IPS DF 4.7 (cell line): ENCODE measurements around the gene MED12L.

Source experiments
- DNase-seq: peaks from one replicate; pipeline ENCODE4 v3.0.0-alpha.2; 2013; ENCODE audit warnings: low spot score; ENCODE audit errors: extremely low read depth

The MED12L gene

GRCh38 chr3:151407928-151408327 is 322.5 kb downstream of the MED12L start:
- DNase-seq: no peak

DNA sequence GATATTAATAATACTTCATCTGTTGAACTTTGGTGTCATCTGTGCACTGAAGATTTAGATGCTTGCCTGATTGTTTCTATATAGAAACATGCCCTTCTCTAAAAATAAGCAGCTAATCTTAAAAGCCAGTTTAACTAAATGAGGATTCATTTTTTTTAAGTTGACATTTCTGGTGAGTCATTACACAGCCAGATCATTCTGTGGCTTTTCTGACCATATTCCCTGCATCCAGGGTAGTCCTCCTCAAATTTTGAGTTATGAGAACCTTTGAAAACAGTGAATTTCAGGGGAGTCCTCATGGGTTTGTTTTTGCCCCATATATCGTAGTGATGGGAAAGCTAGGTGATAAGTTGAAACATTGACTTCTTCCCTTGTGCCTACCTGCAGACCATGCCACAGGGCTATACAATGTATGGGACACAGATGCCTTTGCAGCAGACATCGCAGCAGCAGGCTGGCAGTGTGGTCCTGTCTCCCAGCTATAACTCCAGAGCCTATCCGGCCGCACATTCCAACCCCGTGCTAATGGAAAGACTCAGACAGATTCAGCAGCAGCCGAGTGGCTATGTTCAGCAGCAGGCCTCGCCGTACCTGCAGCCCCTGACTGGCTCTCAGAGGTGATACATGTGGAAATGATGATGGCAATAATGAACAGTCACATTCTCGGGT is 325.6 kb downstream of the MED12L start:
- no peak for DNase-seq

- DNase-seq: no peak
Observed at GRCh38 chr3:151412989-151413388, 327.5 kb downstream of the MED12L start.

- DNase-seq: no peak
Observed at GRCh38 chr3:151415289-151415688, 329.8 kb downstream of the MED12L start.

DNA sequence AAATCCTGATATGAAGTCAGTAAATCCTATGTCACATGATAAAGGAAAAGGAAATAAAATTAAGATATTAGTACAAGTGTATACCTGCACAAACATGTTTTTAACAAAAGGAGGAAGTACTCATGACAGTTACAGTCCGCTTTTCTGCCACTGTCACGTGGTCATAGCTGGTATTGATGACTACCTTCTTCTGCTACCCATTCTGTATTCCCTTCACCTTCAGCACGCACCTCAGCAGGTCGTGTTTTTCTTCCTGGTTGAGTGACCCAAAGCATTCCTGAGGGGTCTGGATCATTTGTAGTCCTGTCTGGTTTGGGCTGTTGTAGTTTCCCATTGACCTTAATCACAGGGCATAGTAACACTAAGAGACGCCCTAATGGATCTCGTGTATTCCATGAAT is 334.3 kb downstream of the MED12L start:
- DNase-seq: no peak

DNA sequence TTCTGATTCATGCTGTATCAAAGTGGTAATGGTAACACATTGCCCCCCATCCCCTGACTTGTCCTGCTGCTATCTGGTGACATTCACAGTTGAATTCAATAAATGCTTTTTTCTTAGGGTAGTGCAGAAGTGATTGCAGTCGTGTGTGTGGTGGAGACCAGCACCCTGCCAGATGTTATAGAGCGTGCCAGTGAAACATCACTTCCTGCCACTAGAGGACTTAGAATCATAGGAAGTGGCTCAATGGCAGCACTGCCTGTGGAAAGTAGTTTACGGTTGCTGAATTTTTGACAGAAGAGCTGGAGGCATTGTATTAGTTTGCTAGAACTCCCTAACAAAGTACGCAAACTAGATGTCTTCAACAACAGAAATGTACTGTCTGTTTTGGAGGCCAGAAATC is 336.5 kb downstream of the MED12L start:
- DNase-seq: no peak

DNA sequence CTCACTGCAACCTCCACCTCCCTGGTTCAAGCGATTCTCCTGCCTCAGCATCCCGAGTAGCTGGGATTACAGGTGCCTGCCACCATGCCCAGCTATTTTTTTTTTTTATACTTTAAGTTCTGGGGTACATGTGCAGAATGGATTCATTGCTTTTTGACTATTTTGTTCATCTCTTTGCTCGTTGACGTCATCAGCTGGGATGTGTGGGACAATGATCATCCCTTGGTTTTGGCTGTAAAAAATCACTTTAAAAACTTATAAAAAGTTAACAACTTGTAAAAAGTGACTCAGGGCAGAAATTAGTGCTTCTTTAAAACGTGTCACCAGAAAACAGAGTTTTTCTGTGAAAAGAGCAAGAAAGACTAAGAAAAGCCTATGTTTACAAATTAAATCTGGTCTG is 337.6 kb downstream of the MED12L start:
- DNase-seq: no peak

DNA sequence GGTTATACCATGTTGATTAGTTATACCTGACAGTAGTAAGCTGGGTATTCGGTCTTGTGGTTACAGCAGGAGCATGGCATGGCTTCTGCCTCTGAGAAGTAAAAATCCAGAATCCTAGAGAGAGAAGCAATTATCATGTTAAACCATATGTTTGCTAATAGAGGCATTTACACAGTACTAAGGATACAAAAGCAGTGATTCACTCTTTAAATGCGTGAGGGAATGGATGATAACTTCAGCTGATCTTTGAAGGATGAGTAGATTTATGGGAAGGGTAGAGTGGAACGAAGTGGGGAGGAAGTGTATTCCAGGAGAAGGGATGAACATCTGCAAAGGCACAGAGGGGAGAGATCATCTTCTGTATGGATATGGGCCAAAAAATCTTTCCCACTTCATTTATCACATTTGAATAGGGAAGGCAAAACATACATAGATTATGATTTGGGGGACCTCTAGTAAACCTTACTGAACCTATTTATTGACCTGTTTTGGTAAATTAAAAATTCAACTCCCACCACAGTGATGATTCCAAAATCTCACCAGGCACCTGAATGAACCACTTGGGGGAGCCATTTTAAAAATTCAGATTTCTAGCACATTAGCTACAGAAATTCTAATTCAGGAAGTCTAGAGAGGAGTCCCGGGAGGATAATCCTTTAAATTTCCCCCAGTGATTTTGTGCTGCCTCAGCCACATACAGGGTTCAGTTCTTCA is 340.3 kb downstream of the MED12L start:
- no peak for DNase-seq

DNA sequence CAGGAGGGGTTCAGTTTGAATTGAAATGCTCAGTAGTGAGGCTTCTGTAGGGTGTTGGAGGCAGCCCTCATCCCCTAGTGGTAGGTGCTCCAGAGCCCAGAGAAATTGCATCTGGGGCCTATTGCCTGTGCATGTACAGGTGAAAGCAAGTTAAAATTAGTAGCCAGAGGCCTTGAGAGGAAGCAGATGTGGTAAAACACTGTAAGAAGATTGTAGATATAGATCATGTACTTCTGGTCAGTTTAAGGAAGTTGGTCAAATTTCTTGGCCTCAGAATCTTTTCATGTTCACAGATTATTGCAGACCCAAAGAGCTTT is 340.8 kb downstream of the MED12L start:
- no peak for DNase-seq

DNA sequence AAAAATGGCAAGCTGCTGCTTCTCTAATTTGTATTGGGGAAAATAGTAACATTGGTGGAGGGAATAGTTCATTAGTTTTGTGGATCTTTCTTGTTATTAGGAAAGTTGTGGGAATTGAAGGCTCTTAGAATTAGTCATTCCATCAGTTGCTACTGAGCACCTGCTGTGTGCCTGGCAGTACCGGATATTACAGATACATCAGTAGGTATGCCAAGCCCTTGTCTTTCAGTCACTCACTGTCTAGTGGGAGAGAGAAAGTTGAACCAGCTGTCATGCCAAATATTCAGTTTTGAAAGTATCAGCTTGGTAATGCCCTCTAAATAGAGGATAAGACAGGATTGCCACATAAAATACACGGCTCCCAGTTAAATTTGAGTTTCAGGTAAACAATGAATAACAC is 342.9 kb downstream of the MED12L start:
- no peak for DNase-seq

DNA sequence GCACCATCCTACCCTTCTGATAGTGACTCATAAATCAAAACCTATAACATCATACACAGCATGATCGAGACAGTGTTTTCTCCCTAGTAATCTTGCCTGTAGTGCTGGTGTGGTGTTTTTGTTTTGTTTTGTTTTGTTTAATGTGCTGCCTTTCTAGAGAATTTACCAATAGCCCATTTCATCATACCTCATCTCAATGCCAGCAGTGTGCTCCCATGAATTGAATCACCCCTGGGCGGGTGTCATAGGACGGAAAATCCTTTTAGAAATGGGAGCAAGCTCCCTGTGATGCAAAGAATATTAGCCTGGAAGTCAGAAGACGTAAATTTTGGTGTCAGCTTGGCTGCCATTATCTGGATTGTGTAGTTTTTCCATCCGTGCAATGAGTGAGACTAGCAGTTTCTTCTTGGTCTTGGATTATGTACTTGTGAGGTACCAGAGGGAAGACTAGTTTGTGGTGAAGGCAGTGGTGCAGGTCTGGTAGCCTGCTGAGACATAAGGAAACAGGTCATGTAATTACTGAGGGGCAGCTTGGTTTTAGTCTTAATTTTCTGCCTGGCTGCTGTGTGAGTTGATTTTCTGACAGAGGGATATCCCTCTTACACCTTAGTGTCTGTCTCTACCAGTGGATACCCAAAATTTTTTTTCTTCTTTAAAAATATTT is 345.5 kb downstream of the MED12L start:
- no peak for DNase-seq

GRCh38 chr3:151431940-151432339 is 346.5 kb downstream of the MED12L start:
- DNase-seq: no peak

GRCh38 chr3:151432616-151433372 is 347.3 kb downstream of the MED12L start:
- no peak for DNase-seq

GRCh38 chr3:151434151-151434890 is 348.9 kb downstream of the MED12L start:
- no peak for DNase-seq

DNA sequence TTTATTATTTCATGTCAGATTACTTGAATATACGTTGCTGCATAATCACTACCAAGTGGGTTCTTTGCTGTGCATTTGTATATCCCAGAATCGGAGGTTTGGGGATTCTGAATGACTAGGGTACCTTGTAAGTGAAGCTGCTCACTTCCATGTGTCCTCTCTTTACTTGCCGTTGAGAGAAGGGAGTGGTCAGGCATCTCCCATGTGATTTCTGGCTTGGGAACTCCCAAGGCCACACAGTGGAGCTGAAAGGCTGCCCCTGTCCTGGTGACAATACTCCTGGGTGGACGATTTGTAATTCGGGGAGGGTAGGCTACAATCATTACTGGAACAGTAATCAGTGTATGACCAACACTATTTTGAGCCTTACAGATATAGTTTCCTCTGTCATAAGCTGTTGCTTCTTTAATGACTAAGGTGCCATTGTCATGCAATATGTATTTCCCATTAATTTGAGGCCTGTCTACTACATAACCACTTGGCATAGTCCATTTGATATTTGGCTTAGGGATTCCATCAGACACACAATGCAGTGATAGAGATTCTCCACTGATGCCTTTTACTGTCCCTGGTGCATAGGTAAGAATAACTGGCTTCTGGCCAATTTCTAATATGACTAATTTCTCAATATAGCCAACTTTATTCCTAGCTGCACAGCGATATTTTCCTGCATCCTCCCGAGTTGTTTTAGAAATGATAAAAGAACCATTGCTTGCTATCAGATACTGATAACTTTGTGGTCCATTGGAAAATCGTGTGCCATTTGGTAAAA is 351.4 kb downstream of the MED12L start:
- DNase-seq: no peak

- DNase-seq: no peak
Observed at GRCh38 chr3:151437906-151438305, 352.4 kb downstream of the MED12L start.

GRCh38 chr3:151439652-151440125 is 354.2 kb downstream of the MED12L start:
- DNase-seq: no peak

- DNase-seq: no peak
Observed at GRCh38 chr3:151440940-151441339, 355.5 kb downstream of the MED12L start.

DNA sequence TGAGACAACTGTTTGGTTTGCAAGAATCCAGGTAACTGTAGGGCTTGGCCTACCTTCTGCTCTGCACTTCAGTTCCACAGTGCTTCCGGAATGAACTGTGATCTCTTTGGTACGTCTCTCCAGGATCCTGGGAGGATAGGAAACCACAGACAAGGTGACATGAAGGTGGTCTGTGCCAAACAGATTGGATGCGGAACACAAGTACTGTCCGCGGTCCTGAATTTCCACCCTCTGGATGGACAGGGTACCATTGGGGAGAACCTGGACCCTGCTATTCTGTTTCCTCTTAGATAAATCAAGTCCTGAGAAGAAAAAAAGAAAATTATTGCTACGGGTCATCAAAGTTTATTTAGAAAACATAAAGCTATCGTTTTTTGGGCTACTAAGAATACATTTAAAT is 358.1 kb downstream of the MED12L start:
- no peak for DNase-seq

GRCh38 chr3:151445273-151446001 is 360.0 kb downstream of the MED12L start:
- no peak for DNase-seq
